AG09319 (cell line): Measurements from ENCODE around the gene CMTM4.

Experiments
- DNase-seq: peaks from one replicate; pipeline ENCODE4 v3.0.0-alpha.2; 2010; ENCODE audit warnings: low read depth; ENCODE audit errors: extremely low read depth
- TF ChIP-seq, protein P1 (sequence below): IDR thresholded peaks from 2 replicates; pipeline ENCODE4 v1.5.1; 2011; ENCODE audit warnings: low read depth, mild to moderate bottlenecking, inconsistent platforms, low read length, moderate library complexity

Gene CMTM4

DNA sequence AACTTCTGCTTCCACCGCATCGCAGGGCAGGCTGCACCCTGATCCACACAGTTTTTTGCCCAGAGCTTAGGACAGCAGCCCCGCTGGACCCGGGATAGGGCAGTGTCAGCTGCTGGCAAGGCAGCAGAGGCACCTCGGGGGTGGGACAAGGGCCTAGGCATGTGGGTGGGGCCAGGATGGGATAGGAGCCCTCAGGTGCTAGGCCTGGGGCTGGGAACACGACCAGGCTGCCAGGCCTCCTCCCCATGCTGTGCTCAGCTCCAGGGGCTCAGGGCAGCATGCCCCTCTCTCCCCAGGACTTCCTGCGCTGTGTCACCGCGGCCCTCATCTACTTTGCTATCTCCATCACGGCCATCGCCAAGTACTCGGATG, 87.4 kb downstream of the CMTM4 start:
- DNase-seq = no peak
- TF ChIP-seq, protein P1, sequence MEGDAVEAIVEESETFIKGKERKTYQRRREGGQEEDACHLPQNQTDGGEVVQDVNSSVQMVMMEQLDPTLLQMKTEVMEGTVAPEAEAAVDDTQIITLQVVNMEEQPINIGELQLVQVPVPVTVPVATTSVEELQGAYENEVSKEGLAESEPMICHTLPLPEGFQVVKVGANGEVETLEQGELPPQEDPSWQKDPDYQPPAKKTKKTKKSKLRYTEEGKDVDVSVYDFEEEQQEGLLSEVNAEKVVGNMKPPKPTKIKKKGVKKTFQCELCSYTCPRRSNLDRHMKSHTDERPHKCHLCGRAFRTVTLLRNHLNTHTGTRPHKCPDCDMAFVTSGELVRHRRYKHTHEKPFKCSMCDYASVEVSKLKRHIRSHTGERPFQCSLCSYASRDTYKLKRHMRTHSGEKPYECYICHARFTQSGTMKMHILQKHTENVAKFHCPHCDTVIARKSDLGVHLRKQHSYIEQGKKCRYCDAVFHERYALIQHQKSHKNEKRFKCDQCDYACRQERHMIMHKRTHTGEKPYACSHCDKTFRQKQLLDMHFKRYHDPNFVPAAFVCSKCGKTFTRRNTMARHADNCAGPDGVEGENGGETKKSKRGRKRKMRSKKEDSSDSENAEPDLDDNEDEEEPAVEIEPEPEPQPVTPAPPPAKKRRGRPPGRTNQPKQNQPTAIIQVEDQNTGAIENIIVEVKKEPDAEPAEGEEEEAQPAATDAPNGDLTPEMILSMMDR = no peak

DNA sequence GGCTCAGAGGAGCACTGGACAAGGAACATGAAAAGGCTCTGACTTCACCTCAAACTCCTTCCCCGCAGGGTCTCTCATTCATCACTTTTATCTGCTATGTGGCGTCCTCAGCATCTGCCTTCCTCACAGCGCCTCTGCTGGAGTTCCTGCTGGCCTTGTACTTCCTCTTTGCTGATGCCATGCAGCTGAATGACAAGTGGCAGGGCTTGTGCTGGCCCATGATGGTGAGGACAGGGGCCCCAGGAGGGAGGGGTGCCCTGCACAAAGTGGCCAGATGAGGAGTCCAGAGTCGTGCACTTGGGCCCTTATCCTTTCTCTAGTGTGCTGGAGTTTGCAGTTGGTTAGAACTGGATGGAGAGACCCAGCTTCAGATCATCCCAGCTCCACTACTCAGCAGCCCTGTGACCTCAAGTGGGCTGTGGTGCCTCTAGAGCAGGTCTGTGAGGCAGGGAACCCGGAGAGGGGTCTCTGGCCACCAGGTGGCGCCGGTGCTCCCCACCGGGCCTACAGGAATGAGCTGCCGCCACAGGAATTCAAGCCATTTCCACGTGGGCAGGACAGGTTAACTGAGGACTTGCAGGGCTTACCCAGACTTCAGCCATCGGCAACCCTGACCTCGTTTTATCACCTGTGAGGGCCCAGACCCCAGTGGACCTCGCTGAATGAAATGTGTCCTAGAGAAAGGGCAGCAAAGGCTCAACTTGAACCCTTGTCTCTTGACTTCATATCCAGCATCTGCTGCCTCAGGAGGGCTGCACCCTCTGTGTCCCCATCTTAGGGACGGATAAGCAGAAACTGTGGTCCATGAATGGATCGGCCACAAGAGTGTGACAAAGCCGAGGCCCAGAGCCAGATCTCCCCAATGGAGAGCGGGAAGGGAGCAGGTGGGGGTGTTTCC, 88.1 kb downstream of the CMTM4 start:
- TF ChIP-seq, protein P1 = peak; percentile 95
- peak; percentile 52 for DNase-seq

DNA sequence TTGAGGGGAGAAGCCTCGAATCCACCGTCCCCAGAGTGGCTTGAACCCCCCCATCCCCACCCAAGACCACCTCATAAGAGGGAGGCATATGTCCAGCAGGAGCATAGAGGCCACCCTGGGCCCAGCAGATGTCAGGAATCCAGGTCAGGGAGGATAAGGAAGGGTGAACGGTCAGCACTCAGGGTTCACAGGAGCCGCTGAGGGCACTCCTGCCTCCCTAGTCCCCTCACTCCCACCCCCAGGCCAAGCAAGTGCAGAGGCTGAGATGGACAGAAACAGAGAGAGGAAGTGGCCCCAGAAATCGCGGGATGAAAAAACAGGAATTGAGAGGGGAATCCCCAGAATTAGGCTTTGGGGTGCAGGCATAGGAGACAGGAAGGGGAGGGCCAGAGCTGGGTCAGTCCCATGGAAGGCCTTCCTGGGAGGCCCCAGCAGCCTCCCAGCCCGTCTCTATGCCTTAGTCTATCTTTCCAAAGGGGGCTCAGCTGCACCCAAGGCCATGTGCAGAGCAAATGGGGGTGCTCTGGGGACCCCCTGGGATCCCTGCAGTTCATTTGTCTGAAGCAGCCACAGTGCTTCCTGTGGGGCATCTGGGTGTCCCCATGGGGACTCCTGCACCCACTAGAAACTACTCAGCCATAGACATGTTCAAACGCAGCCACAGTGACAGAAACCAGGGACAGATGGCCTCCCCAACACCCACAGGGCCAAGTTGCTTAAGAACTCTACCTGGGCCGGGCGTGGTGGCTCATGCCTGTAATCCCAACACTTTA, 90.4 kb downstream of the CMTM4 start:
- no peak for DNase-seq

GRCh38 chr16:66605177-66605978, 91.2 kb downstream of the CMTM4 start:
- DNase-seq = no peak
- TF ChIP-seq, protein P1 = no peak

More for the DNA sequence above, 90.4 kb downstream of the CMTM4 start:
- TF ChIP-seq, protein P1 = no peak

- DNase-seq = no peak
These were observed 92.0 kb downstream of the CMTM4 start, which contains the start of gene CMTM3 for GRCh38 chr16:66604376-66605176. Gene CMTM3 (plus strand): TSS chr16:66604704. CDS start chr16:66604806, 102 bp downstream.

More at GRCh38 chr16:66604376-66605176, 92.0 kb downstream of the CMTM4 start, which contains the start of gene CMTM3:
- TF ChIP-seq, protein P1 = peak; percentile 55
